NOMO-1 treated with dmso at 0.1 percent for 144 hours (cell line): ENCODE measurements around the gene THAP3.

Experiments
- DNase-seq: peaks from one replicate; lab custom pipeline; 2025; ENCODE audit not compliant: unreplicated experiment; lab: John Stamatoyannopoulos, UW

The THAP3 gene, protein sequence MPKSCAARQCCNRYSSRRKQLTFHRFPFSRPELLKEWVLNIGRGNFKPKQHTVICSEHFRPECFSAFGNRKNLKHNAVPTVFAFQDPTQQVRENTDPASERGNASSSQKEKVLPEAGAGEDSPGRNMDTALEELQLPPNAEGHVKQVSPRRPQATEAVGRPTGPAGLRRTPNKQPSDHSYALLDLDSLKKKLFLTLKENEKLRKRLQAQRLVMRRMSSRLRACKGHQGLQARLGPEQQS

DNA sequence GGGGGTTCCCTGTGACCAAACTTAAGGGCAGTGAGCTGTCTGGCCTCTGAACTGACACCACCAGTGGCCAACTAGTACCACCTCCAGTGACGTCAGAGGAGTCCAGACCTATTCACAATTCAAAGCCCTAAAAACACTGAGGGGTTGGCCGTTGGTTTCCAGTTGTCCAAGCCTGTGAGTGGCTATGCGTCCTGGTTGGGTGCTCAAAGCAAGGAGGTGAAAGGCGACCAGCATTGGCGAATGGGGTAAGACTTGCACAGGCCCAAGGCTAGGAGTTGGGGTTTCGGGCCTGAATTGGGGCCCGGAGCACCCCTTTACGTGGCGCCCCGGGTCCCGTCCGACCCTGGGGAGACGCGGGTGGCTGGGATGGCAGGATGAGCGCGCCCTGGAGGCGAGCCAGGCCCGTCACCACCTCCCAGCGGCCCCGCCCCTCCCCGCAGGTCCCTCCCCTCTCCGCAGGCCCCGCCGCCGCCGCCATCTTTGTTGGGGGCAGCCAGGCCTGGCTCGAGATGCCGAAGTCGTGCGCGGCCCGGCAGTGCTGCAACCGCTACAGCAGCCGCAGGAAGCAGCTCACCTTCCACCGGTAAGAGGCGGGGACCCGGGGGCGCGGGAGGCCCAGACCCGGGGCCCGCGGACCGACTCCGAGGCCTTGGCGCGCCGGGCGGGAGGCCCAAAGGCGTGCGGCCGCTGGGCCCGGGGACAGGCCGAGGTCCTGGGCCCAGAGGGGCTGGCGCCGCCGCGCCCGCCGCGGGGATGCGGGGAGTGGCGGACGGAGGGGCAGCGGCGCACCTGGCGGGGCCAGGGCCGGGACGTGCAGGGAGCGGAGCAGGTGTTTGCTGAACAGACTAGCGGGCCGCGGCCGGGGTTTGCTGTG, at the start of gene THAP3:
THAP3 (plus strand) TSS at position 159 of the 874 bp plus-strand sequence; CDS start at position 510, 351 bp downstream.
- DNase-seq = peak; percentile 45

DNA sequence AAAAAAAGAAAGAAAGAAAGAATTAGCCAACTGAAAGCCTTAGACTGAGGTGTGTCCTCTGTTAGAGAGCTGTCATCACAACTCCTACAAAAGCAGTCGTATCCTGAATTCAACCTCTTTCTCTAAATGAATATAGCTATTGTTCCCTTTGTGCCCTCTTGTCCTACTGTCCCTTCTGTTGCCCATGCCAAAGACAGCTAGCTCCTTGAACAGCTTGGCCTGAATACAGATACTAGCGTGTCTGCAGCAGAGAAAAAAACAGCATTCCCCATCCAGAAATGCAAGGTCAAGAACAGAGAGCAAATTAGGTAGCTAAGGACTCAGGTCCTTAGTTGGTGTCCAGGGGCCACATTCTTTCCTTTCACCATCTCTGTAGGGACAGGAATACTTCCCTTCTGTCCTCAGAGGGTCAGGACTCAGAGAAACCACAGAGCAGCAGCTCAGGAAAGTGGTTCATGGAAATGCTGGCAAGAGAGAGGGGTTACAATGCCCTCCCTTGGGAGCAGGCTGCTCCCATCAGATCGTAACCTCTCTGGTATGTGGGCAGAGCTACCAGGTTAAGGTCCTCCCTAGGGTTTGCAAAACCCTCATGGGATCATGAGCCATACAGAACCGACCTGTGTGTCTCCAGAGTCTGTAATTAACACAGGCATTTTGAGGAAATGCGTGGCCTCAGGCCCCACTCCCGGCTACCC, 46.7 kb upstream of the THAP3 start:
- no peak for DNase-seq

DNA sequence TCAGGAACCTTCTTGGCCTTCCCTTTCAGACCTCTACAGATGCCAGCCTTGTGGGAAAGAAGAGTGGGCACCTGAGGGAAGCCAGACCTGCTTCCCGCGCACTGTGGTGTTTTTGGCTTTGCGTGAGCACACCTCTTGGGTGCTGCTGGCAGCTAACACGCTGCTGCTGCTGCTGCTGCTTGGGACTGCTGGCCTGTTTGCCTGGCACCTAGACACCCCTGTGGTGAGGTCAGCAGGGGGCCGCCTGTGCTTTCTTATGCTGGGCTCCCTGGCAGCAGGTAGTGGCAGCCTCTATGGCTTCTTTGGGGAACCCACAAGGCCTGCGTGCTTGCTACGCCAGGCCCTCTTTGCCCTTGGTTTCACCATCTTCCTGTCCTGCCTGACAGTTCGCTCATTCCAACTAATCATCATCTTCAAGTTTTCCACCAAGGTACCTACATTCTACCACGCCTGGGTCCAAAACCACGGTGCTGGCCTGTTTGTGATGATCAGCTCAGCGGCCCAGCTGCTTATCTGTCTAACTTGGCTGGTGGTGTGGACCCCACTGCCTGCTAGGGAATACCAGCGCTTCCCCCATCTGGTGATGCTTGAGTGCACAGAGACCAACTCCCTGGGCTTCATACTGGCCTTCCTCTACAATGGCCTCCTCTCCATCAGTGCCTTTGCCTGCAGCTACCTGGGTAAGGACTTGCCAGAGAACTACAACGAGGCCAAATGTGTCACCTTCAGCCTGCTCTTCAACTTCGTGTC, 45.9 kb upstream of the THAP3 start:
- no peak for DNase-seq

DNA sequence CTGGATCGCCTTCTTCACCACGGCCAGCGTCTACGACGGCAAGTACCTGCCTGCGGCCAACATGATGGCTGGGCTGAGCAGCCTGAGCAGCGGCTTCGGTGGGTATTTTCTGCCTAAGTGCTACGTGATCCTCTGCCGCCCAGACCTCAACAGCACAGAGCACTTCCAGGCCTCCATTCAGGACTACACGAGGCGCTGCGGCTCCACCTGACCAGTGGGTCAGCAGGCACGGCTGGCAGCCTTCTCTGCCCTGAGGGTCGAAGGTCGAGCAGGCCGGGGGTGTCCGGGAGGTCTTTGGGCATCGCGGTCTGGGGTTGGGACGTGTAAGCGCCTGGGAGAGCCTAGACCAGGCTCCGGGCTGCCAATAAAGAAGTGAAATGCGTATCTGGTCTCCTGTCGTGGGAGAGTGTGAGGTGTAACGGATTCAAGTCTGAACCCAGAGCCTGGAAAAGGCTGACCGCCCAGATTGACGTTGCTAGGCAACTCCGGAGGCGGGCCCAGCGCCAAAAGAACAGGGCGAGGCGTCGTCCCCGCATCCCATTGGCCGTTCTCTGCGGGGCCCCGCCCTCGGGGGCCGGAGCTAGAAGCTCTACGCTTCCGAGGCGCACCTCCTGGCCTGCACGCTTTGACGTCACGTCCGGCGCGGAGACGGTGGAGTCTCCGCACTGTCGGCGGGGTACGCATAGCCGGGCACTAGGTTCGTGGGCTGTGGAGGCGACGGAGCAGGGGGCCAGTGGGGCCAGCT, 45.1 kb upstream of the THAP3 start, which contains the start of gene ZBTB48:
ZBTB48 (plus strand) TSS at position 621 of the 745 bp plus-strand sequence. CDS start 616 bp downstream, outside the sequence.
- peak; percentile 96 for DNase-seq

DNA sequence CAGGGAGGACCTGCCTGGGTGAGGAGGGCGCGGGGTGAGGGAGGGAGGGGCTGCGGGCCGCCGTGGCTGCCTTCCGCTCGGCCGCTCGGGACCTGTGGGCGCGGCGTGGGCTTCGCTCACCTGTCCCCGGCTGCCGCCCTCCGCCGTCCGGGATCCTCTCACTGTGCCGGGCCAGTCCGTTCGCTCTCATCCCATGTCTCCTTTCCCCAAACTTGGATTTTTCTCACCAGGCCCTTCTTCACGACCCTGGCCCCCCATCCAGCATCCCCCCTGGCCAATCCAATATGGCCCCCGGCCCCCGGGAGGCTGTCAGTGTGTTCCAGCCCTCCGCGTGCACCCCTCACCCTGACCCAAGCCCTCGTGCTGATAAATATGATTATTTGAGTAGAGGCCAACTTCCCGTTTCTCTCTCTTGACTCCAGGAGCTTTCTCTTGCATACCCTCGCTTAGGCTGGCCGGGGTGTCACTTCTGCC, 44.5 kb upstream of the THAP3 start:
- DNase-seq = peak; percentile 34

DNA sequence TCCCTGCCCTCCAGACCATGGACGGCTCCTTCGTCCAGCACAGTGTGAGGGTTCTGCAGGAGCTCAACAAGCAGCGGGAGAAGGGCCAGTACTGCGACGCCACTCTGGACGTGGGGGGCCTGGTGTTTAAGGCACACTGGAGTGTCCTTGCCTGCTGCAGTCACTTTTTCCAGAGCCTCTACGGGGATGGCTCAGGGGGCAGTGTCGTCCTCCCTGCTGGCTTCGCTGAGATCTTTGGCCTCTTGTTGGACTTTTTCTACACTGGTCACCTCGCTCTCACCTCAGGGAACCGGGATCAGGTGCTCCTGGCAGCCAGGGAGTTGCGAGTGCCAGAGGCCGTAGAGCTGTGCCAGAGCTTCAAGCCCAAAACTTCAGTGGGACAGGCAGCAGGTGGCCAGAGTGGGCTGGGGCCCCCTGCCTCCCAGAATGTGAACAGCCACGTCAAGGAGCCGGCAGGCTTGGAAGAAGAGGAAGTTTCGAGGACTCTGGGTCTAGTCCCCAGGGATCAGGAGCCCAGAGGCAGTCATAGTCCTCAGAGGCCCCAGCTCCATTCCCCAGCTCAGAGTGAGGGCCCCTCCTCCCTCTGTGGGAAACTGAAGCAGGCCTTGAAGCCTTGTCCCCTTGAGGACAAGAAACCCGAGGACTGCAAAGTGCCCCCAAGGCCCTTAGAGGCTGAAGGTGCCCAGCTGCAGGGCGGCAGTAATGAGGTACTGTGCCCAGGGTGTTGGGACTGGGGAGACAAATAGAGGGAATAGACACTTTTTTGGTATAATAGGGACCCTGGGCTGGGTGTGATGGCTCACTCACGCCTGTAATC, 43.9 kb upstream of the THAP3 start:
- no peak for DNase-seq

DNA sequence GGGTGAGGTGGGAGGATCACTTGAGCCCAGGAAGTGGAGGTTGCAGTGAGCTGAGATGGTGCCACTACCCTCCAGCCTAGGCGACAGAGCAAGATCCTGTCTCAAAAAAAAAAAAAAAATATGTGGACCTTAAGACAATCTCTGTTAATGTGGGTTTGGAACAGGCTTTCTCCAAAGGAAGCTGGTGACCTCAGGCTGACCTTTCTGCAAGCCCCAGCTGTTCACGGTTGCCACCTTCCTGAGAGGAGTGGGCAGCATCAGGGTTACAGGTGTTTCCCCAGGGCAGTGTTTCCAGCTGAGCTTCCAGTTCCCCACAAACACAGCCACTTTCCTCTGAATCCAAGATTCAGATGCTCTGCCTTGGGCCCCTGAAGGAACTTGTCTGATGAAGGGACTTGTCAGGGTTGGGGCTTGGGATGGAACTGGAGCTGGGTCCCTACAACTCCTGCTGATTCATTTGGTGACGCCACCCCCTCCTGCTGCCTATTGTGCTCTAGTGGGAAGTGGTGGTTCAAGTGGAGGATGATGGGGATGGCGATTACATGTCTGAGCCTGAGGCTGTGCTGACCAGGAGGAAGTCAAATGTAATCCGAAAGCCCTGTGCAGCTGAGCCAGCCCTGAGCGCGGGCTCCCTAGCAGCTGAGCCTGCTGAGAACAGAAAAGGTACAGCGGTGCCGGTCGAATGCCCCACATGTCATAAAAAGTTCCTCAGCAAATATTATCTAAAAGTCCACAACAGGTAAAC, 42.9 kb upstream of the THAP3 start:
- DNase-seq = peak; percentile 16

DNA sequence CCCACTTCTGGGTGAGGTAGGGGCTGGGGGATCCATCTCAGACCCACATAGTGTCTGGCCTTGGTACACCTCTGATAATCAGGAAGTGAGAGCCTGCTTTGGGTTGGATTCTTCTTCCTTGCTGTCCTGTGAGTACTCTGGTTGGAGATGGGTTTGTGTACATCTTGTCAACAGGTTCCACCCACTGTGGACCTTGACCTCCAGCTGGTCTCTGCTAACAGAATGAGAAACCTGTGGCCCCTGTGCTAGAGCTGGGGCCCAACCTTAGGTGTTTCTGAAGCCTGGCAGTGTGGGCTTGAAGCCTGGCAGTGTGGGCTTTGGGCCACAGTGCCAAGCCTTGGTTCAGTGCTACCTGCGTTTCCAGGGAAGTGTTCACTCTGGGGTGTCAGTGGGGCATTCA, 42.3 kb upstream of the THAP3 start:
- no peak for DNase-seq

DNA sequence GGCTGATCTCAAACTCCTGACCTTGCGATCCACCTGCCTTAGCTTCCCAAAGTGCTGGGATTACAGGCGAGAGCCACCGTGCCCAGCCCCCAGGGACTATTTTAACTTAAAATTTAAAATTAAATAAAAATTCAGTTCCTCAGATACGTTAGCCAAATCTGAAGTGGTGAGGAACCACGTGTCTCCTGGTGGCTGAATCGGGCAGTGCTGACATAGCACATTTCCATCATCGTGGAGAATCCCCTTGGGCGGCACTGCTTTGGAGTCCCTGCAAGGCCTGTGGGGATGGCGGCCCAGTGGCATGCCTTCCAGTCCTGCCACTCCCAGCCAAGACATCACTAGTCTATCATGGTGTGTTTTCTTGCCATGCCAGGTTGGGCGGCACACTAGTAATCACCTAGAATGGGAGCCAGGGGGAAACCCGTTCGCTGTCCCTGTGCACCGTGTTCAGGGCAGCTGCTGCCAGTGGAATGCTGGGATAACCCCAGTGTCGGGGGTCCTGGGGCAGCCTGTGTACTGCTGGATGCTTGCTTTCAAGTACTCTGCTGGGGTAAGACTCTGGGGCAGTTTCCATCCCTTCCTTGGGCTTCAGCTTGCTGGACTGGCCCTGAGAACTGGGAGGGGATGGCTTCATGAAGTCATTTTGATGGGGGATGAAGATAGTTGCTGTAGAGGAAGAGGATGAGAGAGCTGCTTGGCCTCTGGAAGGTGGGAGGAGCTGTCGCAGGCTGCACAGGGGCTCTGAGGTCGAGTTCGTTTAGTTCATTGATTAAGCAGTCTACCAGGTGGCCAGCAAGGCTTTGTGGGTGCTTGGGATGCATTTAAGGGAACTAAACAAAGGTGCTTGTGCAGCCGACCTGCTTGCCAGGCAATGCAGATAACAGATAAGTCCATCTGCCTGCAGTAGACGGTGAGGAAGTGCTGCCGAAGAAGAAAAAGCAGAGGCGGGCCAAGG, 40.3 kb upstream of the THAP3 start:
- no peak for DNase-seq

DNA sequence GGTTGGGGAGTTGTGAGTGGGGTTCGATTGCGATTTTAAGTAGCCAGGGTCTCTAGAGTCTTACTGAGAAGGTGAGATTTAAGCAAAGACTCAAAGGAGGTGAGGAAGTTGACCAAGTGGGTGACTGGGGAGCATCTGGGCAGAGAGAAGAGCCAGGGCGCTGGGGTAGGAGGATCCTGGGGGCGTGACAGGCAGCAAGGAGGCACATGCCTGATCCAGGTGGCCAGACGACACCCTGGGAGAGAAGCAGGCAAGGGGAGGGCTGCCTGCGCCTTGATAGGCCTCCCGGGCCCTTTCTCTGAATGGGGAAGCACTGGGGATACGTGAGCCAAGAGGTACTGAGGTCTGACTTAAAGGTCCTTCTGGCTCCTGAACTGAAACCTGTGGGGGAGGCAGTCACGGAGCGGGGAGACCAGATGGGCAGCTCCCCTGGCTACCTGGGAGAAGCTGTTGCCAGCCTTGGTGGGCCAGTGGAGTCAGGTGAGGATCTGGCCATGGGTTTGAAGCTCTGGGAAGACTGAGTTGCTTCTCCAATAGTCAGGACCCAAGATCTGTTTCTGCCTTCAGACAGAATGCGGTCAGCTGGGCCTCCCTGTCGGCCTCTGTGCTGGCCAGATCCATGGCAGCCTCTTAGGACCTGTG, 39.5 kb upstream of the THAP3 start:
- DNase-seq = no peak

DNA sequence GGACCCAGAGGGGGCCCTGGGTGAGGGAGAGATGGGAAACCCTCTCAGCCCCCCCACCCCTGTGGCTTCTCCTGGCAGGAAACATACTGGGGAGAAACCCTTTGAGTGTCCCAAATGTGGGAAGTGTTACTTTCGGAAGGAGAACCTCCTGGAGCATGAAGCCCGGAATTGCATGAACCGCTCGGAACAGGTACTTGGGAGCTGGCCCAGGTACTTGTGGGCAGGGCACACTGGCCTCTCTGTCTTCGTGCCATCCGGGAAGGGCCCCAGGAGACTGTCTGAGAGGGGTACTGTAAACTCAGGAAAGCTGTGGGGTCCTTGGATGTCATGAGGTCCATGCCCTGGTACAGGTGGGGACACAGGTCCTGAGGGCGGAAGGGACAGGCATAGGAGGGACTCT, 38.8 kb upstream of the THAP3 start:
- no peak for DNase-seq

DNA sequence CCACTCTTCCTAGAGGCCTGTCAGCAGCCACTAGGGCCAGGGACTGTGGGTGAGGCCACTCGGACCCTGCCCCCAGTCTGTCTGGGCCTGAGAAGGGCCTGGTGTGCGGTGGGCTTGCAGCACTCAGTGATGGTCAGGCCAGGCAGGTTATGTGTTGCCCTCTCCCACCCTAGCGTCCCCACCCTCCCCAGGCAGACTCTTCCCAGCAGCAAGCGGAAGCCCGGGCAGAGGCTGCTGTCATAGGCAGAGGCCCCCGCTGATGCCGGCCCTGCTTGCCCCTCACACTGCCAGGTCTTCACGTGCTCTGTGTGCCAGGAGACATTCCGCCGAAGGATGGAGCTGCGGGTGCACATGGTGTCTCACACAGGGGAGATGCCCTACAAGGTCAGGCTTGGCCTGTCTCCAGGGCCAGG, 38.3 kb upstream of the THAP3 start:
- DNase-seq = no peak

DNA sequence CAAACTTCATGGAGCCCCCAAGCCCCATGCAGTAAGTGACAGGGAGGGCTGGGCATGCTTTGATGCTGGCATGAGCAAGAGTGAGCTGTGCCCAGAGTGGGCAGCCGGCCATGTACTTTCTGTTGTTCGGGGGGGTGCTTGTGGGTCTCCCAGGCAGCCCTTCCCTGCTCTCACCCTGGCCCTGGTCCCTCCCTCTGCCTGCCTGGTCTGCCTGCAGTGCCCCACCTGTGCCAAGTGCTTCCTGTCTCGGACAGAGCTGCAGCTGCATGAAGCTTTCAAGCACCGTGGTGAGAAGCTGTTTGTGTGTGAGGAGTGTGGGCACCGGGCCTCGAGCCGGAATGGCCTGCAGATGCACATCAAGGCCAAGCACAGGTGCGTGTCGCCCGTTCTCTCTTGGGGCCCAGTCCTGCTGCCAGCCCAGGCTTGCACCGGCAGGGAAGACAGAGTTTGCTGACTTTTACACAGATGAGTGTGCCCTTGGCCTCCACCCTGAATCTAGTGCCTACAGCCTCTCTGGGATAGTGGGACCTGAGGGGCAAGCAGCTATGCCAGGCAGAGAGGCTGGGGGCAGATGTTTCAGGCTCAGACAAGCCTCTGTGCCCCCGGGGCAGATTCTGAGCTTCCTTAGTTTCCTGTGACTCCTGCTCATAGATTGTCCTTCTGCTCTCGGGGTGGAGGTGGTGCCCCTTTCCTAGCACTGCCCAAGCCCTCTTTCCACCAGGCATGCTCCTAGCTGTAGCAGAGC, 37.2 kb upstream of the THAP3 start:
- no peak for DNase-seq

DNA sequence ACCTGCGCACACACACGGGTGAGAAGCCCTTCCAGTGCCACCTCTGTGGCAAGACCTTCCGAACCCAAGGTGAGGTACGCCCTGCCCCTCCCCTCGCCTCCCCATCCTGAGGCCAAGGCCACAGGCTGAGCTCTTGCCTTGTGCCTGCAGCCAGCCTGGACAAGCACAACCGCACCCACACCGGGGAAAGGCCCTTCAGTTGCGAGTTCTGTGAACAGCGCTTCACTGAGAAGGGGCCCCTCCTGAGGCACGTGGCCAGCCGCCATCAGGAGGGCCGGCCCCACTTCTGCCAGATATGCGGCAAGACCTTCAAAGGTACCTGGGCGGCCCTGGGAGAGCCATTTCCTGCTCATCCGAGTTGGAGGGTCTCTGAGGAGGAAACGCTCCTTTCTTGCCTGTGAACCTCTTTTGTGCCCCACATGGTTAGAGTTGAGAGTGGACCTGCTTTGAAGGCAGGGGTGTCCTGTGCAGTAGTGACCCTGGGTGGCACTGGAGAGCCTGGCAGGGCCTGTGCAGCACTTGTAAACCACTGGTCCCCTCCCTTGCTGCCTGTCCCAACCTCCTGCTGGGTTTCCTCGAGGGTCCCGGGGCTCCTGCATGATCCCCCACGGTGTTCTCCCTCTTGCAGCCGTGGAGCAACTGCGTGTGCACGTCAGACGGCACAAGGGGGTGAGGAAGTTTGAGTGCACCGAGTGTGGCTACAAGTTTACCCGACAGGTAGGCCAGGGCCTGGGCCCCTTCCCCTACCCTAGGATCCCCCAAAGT, 36.4 kb upstream of the THAP3 start:
- DNase-seq = no peak

DNA sequence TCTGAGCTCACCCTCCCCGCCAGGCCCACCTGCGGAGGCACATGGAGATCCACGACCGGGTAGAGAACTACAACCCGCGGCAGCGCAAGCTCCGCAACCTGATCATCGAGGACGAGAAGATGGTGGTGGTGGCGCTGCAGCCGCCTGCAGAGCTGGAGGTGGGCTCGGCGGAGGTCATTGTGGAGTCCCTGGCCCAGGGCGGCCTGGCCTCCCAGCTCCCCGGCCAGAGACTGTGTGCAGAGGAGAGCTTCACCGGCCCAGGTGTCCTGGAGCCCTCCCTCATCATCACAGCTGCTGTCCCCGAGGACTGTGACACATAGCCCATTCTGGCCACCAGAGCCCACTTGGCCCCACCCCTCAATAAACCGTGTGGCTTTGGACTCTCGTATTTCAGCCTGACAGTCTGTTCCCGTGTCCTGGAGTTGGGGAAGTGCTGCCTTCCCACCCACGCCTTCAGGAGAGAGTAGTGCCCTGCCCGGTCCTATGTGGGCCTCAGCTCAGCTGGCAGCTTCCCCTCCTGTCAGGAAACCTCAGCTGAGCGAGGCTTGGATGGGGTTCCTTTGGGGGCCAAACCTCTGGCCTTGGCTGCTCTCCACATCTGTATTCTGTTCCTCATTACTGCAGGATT, 35.7 kb upstream of the THAP3 start:
- DNase-seq = no peak
